ENCODE measurements around the gene FGF1. TPM values are rescaled to one million over a fixed set of nuclear protein-coding genes. Genes with fewer than 3 reads are reported as not detected.

Gene FGF1
- total RNA-seq, 1 donor from 2014 or later = 9.9 TPM

GRCh38 chr5:142614054-142614453, 71.8 kb downstream of the FGF1 start:
- no peak for DNase-seq (ENCODE audit: low spot score)

GRCh38 chr5:142613271-142613671, 72.6 kb downstream of the FGF1 start:
- DNase-seq (ENCODE audit: low spot score) = no peak

- DNase-seq (ENCODE audit: low spot score) = no peak
These were observed 73.2 kb downstream of the FGF1 start for GRCh38 chr5:142612494-142613270.

- no peak for DNase-seq (ENCODE audit: low spot score)
These were observed 74.7 kb downstream of the FGF1 start for GRCh38 chr5:142611154-142611553.

GRCh38 chr5:142610176-142611001, 75.5 kb downstream of the FGF1 start:
- no peak for DNase-seq (ENCODE audit: low spot score)

GRCh38 chr5:142609142-142609541, 76.7 kb downstream of the FGF1 start:
- no peak for DNase-seq (ENCODE audit: low spot score)

- no peak for DNase-seq (ENCODE audit: low spot score)
These were observed 77.8 kb downstream of the FGF1 start for GRCh38 chr5:142608081-142608480.

- no peak for DNase-seq (ENCODE audit: low spot score)
These were observed 80.3 kb downstream of the FGF1 start for GRCh38 chr5:142605611-142606010.

GRCh38 chr5:142602720-142603245, 83.1 kb downstream of the FGF1 start:
- no peak for DNase-seq (ENCODE audit: low spot score)

- DNase-seq (ENCODE audit: low spot score) = no peak
These were observed 84.5 kb downstream of the FGF1 start for GRCh38 chr5:142601432-142601831.

GRCh38 chr5:142600611-142601358, 85.1 kb downstream of the FGF1 start:
- DNase-seq (ENCODE audit: low spot score) = no peak

GRCh38 chr5:142600092-142600491, 85.8 kb downstream of the FGF1 start:
- no peak for DNase-seq (ENCODE audit: low spot score)

- DNase-seq (ENCODE audit: low spot score) = no peak
These were observed 87.6 kb downstream of the FGF1 start for GRCh38 chr5:142598338-142598700.

GRCh38 chr5:142597546-142598337, 88.1 kb downstream of the FGF1 start:
- no peak for DNase-seq (ENCODE audit: low spot score)

GRCh38 chr5:142597025-142597424, 88.9 kb downstream of the FGF1 start:
- DNase-seq (ENCODE audit: low spot score) = no peak

- DNase-seq (ENCODE audit: low spot score) = no peak
These were observed 93.5 kb downstream of the FGF1 start for GRCh38 chr5:142592365-142592764.

- no peak for DNase-seq (ENCODE audit: low spot score)
These were observed 95.2 kb downstream of the FGF1 start for GRCh38 chr5:142590451-142591231.

GRCh38 chr5:142589720-142590119, 96.2 kb downstream of the FGF1 start:
- no peak for DNase-seq (ENCODE audit: low spot score)

GRCh38 chr5:142587354-142587965, 98.4 kb downstream of the FGF1 start:
- DNase-seq (ENCODE audit: low spot score) = no peak

GRCh38 chr5:142586552-142586951, 99.3 kb downstream of the FGF1 start:
- DNase-seq (ENCODE audit: low spot score) = no peak
